Measurements from ENCODE around the gene EMILIN1. TPM values are rescaled to one million over a fixed set of nuclear protein-coding genes. Genes with fewer than 3 reads are reported as not detected.

EMILIN1 gene
- total RNA-seq, 1 donor from 2014 or later = 1.5 TPM

GRCh38 chr2:27076323-27076722, 2.1 kb upstream of the EMILIN1 start:
- H3K4me3 Mint-ChIP-seq = peak overlapping the region; percentile 38
- intact Hi-C loops (cut with micrococcal nuclease) = no loop called here
- H3K36me3 Mint-ChIP-seq (ENCODE audit: low read depth) = peaks cover 3% of the 10 kb centered on the region
- H3K4me1 Mint-ChIP-seq (ENCODE audit: low read depth) = peaks cover 74% of the 10 kb centered on the region
- H3K27me3 Mint-ChIP-seq (ENCODE audit: insufficient read depth) = no peaks in the 10 kb centered on the region
- H3K9me3 Mint-ChIP-seq = no peaks in the 10 kb centered on the region
- H3K27ac Mint-ChIP-seq = peak overlapping the region; percentile 65
- DNase-seq (ENCODE audit: low spot score) = no peak

- peak overlapping the region; percentile 16 for H3K27ac Mint-ChIP-seq
- peaks cover 76% of the 10 kb centered on the region for H3K4me1 Mint-ChIP-seq (ENCODE audit: low read depth)
- no peak for DNase-seq (ENCODE audit: low spot score)
- H3K27me3 Mint-ChIP-seq (ENCODE audit: insufficient read depth) = no peaks in the 10 kb centered on the region
- intact Hi-C loops (cut with micrococcal nuclease) = no loop called here
- H3K9me3 Mint-ChIP-seq = no peaks in the 10 kb centered on the region
- no peak overlapping the region for H3K4me3 Mint-ChIP-seq
- H3K36me3 Mint-ChIP-seq (ENCODE audit: low read depth) = peaks cover 3% of the 10 kb centered on the region
These were observed 1.2 kb upstream of the EMILIN1 start for GRCh38 chr2:27077231-27077630.

GRCh38 chr2:27079233-27080139, 1.1 kb downstream of the EMILIN1 start:
- H3K4me1 Mint-ChIP-seq (ENCODE audit: low read depth) = peaks cover 61% of the 10 kb centered on the region
- H3K4me3 Mint-ChIP-seq = no peak overlapping the region
- no peaks in the 10 kb centered on the region for H3K36me3 Mint-ChIP-seq (ENCODE audit: low read depth)
- peak overlapping the region; percentile 71 for H3K27ac Mint-ChIP-seq
- no peak for DNase-seq (ENCODE audit: low spot score)
- H3K27me3 Mint-ChIP-seq (ENCODE audit: insufficient read depth) = no peaks in the 10 kb centered on the region
- no peaks in the 10 kb centered on the region for H3K9me3 Mint-ChIP-seq
- intact Hi-C loops (cut with micrococcal nuclease) = loop anchor here (10.0 kb wide), 1 partner anchor 405 kb away; the partner anchor contains the start of gene IFT172

GRCh38 chr2:27080140-27080469, 1.7 kb downstream of the EMILIN1 start:
- no peak overlapping the region for H3K4me3 Mint-ChIP-seq
- intact Hi-C loops (cut with micrococcal nuclease) = loop anchor here (10.0 kb wide), 1 partner anchor 405 kb away; the partner anchor contains the start of gene IFT172
- no peaks in the 10 kb centered on the region for H3K9me3 Mint-ChIP-seq
- H3K27me3 Mint-ChIP-seq (ENCODE audit: insufficient read depth) = no peaks in the 10 kb centered on the region
- peaks cover 60% of the 10 kb centered on the region for H3K4me1 Mint-ChIP-seq (ENCODE audit: low read depth)
- H3K27ac Mint-ChIP-seq = peak overlapping the region; percentile 71
- DNase-seq (ENCODE audit: low spot score) = no peak
- no peaks in the 10 kb centered on the region for H3K36me3 Mint-ChIP-seq (ENCODE audit: low read depth)

GRCh38 chr2:27080603-27080936, 2.2 kb downstream of the EMILIN1 start:
- peaks cover 60% of the 10 kb centered on the region for H3K4me1 Mint-ChIP-seq (ENCODE audit: low read depth)
- DNase-seq (ENCODE audit: low spot score) = no peak
- H3K9me3 Mint-ChIP-seq = no peaks in the 10 kb centered on the region
- intact Hi-C loops (cut with micrococcal nuclease) = loop anchor here (10.0 kb wide), 1 partner anchor 404 kb away; the partner anchor contains the start of gene IFT172
- H3K4me3 Mint-ChIP-seq = peak overlapping the region; percentile 77
- H3K27me3 Mint-ChIP-seq (ENCODE audit: insufficient read depth) = no peaks in the 10 kb centered on the region
- H3K27ac Mint-ChIP-seq = peak overlapping the region; percentile 99
- H3K36me3 Mint-ChIP-seq (ENCODE audit: low read depth) = no peaks in the 10 kb centered on the region

- peaks cover 45% of the 10 kb centered on the region for H3K4me1 Mint-ChIP-seq (ENCODE audit: low read depth)
- no peak overlapping the region for H3K4me3 Mint-ChIP-seq
- H3K36me3 Mint-ChIP-seq (ENCODE audit: low read depth) = no peaks in the 10 kb centered on the region
- no peak for DNase-seq (ENCODE audit: low spot score)
- intact Hi-C loops (cut with micrococcal nuclease) = loop anchor here (1.0 to 10.0 kb wide), 8 partner anchors 11 to 403 kb away; partner anchors contain the start of genes AGBL5, ATRAID, EIF2B4 and GTF3C2
- H3K27ac Mint-ChIP-seq = peak overlapping the region; percentile 99
- no peaks in the 10 kb centered on the region for H3K9me3 Mint-ChIP-seq
- H3K27me3 Mint-ChIP-seq (ENCODE audit: insufficient read depth) = no peaks in the 10 kb centered on the region
These were observed 3.8 kb downstream of the EMILIN1 start for GRCh38 chr2:27081984-27082772.

GRCh38 chr2:27082773-27083409, 4.5 kb downstream of the EMILIN1 start:
- no peak overlapping the region for H3K27ac Mint-ChIP-seq

GRCh38 chr2:27083410-27084296, 5.2 kb downstream of the EMILIN1 start:
- intact Hi-C loops (cut with micrococcal nuclease) = loop anchor here (10.0 kb wide), 1 partner anchor 401 kb away; the partner anchor contains the start of gene IFT172
- no peak for DNase-seq (ENCODE audit: low spot score)
- H3K36me3 Mint-ChIP-seq (ENCODE audit: low read depth) = no peaks in the 10 kb centered on the region
- H3K27ac Mint-ChIP-seq = peak overlapping the region; percentile 55
- H3K27me3 Mint-ChIP-seq (ENCODE audit: insufficient read depth) = no peaks in the 10 kb centered on the region
- H3K4me1 Mint-ChIP-seq (ENCODE audit: low read depth) = peaks cover 38% of the 10 kb centered on the region
- H3K4me3 Mint-ChIP-seq = no peak overlapping the region
- H3K9me3 Mint-ChIP-seq = no peaks in the 10 kb centered on the region

More at GRCh38 chr2:27082773-27083409, 4.5 kb downstream of the EMILIN1 start:
- Mint-ChIP-seq H3K9me3 (no peaks in the 10 kb centered on the region), H3K27me3 (ENCODE audit: insufficient read depth) (no peaks in the 10 kb centered on the region), H3K4me3 (no peak overlapping the region), H3K4me1 (ENCODE audit: low read depth) (peaks cover 40% of the 10 kb centered on the region), H3K36me3 (ENCODE audit: low read depth) (no peaks in the 10 kb centered on the region)
- DNase-seq (ENCODE audit: low spot score) = no peak
- intact Hi-C loops (cut with micrococcal nuclease) = loop anchor here (10.0 kb wide), 1 partner anchor 402 kb away; the partner anchor contains the start of gene IFT172

GRCh38 chr2:27084297-27085061, 6.1 kb downstream of the EMILIN1 start:
- intact Hi-C loops (cut with micrococcal nuclease) = loop anchor here (10.0 kb wide), 1 partner anchor 400 kb away; the partner anchor contains the start of gene IFT172
- no peak for DNase-seq (ENCODE audit: low spot score)
- no peaks in the 10 kb centered on the region for H3K9me3 Mint-ChIP-seq
- no peaks in the 10 kb centered on the region for H3K27me3 Mint-ChIP-seq (ENCODE audit: insufficient read depth)
- H3K36me3 Mint-ChIP-seq (ENCODE audit: low read depth) = no peaks in the 10 kb centered on the region
- peaks cover 38% of the 10 kb centered on the region for H3K4me1 Mint-ChIP-seq (ENCODE audit: low read depth)
- H3K4me3 Mint-ChIP-seq = peak overlapping the region; percentile 89
- H3K27ac Mint-ChIP-seq = peak overlapping the region; percentile 55

- H3K4me1 Mint-ChIP-seq (ENCODE audit: low read depth) = peaks cover 37% of the 10 kb centered on the region
- H3K4me3 Mint-ChIP-seq = peak overlapping the region; percentile 89
- H3K27ac Mint-ChIP-seq = peak overlapping the region; percentile 40
- no peak for DNase-seq (ENCODE audit: low spot score)
- no peaks in the 10 kb centered on the region for H3K27me3 Mint-ChIP-seq (ENCODE audit: insufficient read depth)
- intact Hi-C loops (cut with micrococcal nuclease) = loop anchor here (10.0 kb wide), 1 partner anchor 400 kb away; the partner anchor contains the start of gene IFT172
- H3K9me3 Mint-ChIP-seq = no peaks in the 10 kb centered on the region
- H3K36me3 Mint-ChIP-seq (ENCODE audit: low read depth) = no peaks in the 10 kb centered on the region
These were observed 6.8 kb downstream of the EMILIN1 start for GRCh38 chr2:27085062-27085672.

- no peaks in the 10 kb centered on the region for H3K9me3 Mint-ChIP-seq
- peak; percentile 22 for DNase-seq (ENCODE audit: low spot score)
- peak overlapping the region; percentile 40 for H3K27ac Mint-ChIP-seq
- H3K36me3 Mint-ChIP-seq (ENCODE audit: low read depth) = no peaks in the 10 kb centered on the region
- H3K4me3 Mint-ChIP-seq = peak overlapping the region; percentile 89
- intact Hi-C loops (cut with micrococcal nuclease) = loop anchor here (1.0 to 10.0 kb wide), 9 partner anchors 14 to 399 kb away; partner anchors contain the start of genes AGBL5, ATRAID, EIF2B4 and IFT172
- no peaks in the 10 kb centered on the region for H3K27me3 Mint-ChIP-seq (ENCODE audit: insufficient read depth)
- H3K4me1 Mint-ChIP-seq (ENCODE audit: low read depth) = peaks cover 32% of the 10 kb centered on the region
These were observed 7.3 kb downstream of the EMILIN1 start for GRCh38 chr2:27085673-27086089.
